ENCODE data around the gene ANGPTL5. TPM values are rescaled to one million over a fixed set of nuclear protein-coding genes. Genes with fewer than 3 reads are reported as not detected.
"Not testable (repeated sequence)": the region's sequence is repeated elsewhere in the genome, so short reads cannot be mapped to it uniquely, and the experiment has no call there.

ANGPTL5 gene
- not detected in 2 replicates for total RNA-seq (2014; rRNA removed; shearing (Covaris generic))
- not detected in 2 replicates for polyA plus RNA-seq (2016; fragmentation: Nextera tagmentation; extraction: Ambion mirVana)
- long read RNA-seq, partial matches to known transcripts = 0 of 1 reads
- long read RNA-seq, other reads (novel, unspliced or antisense) = 1 of 1 reads

- no peaks in the 10 kb centered on the region for H3K36me3 Mint-ChIP-seq (ENCODE audit: low read depth)
- Histone ChIP-seq H3K4me3 (peak within 1 kb of the TSS; percentile 83), H3K9me2 (ENCODE audit: insufficient read depth) (no peaks in the 10 kb centered on the region), H3F3A (replicated peaks; ENCODE audit: low read depth) (no peaks in the 10 kb centered on the region), H3K27me3 (ENCODE audit: insufficient read depth) (no peaks in the 10 kb centered on the region), H4K20me1 (replicated peaks; ENCODE audit: insufficient read depth) (no peaks in the 10 kb centered on the region), H3K27ac (ENCODE audit: low read depth) (no peak within 1 kb of the TSS), H3K36me3 (ENCODE audit: insufficient read depth) (no peaks in the 10 kb centered on the region), H2AFZ (peak within 1 kb of the TSS; percentile 96), H3K79me2 (replicated peaks; ENCODE audit: insufficient read depth) (no peaks in the 10 kb centered on the region), H3K4me2 (peak within 1 kb of the TSS; percentile 79), H3K4me1 (ENCODE audit: insufficient read depth) (peaks cover 29% of the 10 kb centered on the region)
- H3K27me3 Mint-ChIP-seq (ENCODE audit: insufficient read depth, low read depth, poor library complexity) = peaks cover 5% of the 10 kb centered on the region
- ATAC-seq = no peak
- H3K4me1 Mint-ChIP-seq = peaks cover 24% of the 10 kb centered on the region
- peak within 1 kb of the TSS; percentile 88 for H3K4me3 Mint-ChIP-seq
- H3K9me3 Mint-ChIP-seq = no peaks in the 10 kb centered on the region
- DNase-seq (ENCODE audit: low spot score) = no peak
- peak within 1 kb of the TSS; percentile 93 for H3K27ac Mint-ChIP-seq
- no peak for TF ChIP-seq REST (IDR thresholded peaks at IDR 0.05; ENCODE audit: unreplicated experiment)
- no peak for TF ChIP-seq ZNF114 (CRISPR knock-in tag; IDR thresholded peaks at IDR 0.05)
- TF ChIP-seq JUNB (IDR thresholded peaks at IDR 0.05; ENCODE audit: unreplicated experiment) = no peak
These were observed at the start of gene ANGPTL5 for GRCh38 chr11:101916422-101916821. Gene ANGPTL5 (minus strand): TSS chr11:101916522. CDS start chr11:101907909, 8,613 bp downstream.

DNA sequence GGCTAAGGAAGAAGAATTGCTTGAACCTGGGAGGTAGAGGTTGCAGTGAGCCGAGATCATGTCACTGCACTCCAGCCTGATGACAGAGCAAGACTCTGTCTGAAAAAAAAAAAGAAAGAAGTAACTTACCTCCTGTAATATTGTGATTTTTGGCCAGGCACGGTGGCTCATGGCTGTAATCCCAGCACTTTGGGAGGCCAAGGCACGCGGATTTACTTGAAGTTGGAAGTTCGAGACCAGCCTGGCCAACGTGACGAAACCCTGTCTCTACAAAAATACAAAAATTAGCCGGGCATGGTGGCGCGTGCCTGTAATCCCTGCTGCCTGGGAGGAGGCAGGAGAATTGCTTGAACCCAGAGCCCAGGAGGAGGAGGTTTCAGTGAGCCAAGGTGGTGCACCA, 47.9 kb upstream of the ANGPTL5 start:
- H3K9me2 ChIP-seq (ENCODE audit: insufficient read depth); H3K27ac Mint-ChIP-seq; H3K9me3 Mint-ChIP-seq; DNase-seq (ENCODE audit: low spot score); ATAC-seq; H3K4me1 Mint-ChIP-seq; H4K20me1 ChIP-seq (replicated peaks; ENCODE audit: insufficient read depth); H3K4me3 Mint-ChIP-seq; H3K4me3 ChIP-seq; H3K36me3 ChIP-seq (ENCODE audit: insufficient read depth); H3K27ac ChIP-seq (ENCODE audit: low read depth); H3K27me3 ChIP-seq (ENCODE audit: insufficient read depth); H2AFZ ChIP-seq; H3K4me1 ChIP-seq (ENCODE audit: insufficient read depth); H3K79me2 ChIP-seq (replicated peaks; ENCODE audit: insufficient read depth); H3K4me2 ChIP-seq; H3K36me3 Mint-ChIP-seq (ENCODE audit: low read depth); H3K27me3 Mint-ChIP-seq (ENCODE audit: insufficient read depth, low read depth, poor library complexity); H3F3A ChIP-seq (replicated peaks; ENCODE audit: low read depth): not testable (repeated sequence)

DNA sequence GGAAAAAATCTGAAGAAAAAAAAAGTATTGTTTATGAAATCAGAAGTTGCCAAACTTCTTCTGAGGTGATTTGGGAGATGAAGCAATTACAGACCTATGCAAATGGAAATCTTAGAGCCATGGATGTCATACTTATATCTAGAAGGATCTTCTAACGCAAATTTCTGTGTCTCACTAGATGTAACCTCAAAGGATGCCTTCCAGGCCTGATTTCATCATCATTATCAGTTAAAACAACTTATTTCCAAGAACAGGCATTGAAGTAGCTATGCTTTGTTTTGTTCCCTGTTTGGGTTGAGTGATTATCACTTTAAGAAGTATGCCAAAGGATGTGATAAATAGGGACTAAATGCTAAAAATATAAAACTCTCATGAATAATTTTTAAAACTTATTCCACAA, 43.9 kb upstream of the ANGPTL5 start:
- no peak overlapping the region for H3K4me3 Mint-ChIP-seq
- H3K36me3 Mint-ChIP-seq (ENCODE audit: low read depth) = no peaks in the 10 kb centered on the region
- no peaks in the 10 kb centered on the region for H3F3A ChIP-seq (replicated peaks; ENCODE audit: low read depth)
- no peaks in the 10 kb centered on the region for H3K79me2 ChIP-seq (replicated peaks; ENCODE audit: insufficient read depth)
- DNase-seq (ENCODE audit: low spot score) = no peak
- no peak for ATAC-seq
- no peak overlapping the region for H2AFZ ChIP-seq
- no peaks in the 10 kb centered on the region for H3K4me1 ChIP-seq (ENCODE audit: insufficient read depth)
- H3K36me3 ChIP-seq (ENCODE audit: insufficient read depth) = no peaks in the 10 kb centered on the region
- no peaks in the 10 kb centered on the region for H3K9me2 ChIP-seq (ENCODE audit: insufficient read depth)
- H3K4me1 Mint-ChIP-seq = no peaks in the 10 kb centered on the region
- H4K20me1 ChIP-seq (replicated peaks; ENCODE audit: insufficient read depth) = no peaks in the 10 kb centered on the region
- no peak overlapping the region for H3K27ac Mint-ChIP-seq
- H3K27me3 ChIP-seq (ENCODE audit: insufficient read depth) = no peaks in the 10 kb centered on the region
- H3K4me2 ChIP-seq = no peak overlapping the region
- no peak overlapping the region for H3K4me3 ChIP-seq
- no peak overlapping the region for H3K27ac ChIP-seq (ENCODE audit: low read depth)
- no peaks in the 10 kb centered on the region; the same call in 2 of the 3 replicates for H3K9me3 Mint-ChIP-seq
- H3K27me3 Mint-ChIP-seq (ENCODE audit: insufficient read depth, low read depth, poor library complexity) = peaks cover 4% of the 10 kb centered on the region
- TF ChIP-seq ZNF331 (CRISPR knock-in tag; IDR thresholded peaks at IDR 0.05; ENCODE audit: low read depth) (no peak), EZH2 (IDR thresholded peaks at IDR 0.05; ENCODE audit: low read depth, unreplicated experiment) (no peak), CTCF (conservative IDR thresholded peaks at IDR 0.05; ENCODE audit: low read depth in 2 of 2) (no peak), JUNB (IDR thresholded peaks at IDR 0.05; ENCODE audit: unreplicated experiment) (no peak), ETS1 (IDR thresholded peaks at IDR 0.05) (no peak)

All from GM23338 (cell line).